Fibroblast of lung (primary cell): ENCODE measurements around the gene CTDSPL. TPM values are rescaled to one million over a fixed set of nuclear protein-coding genes. Genes with fewer than 3 reads are reported as not detected.
"Not testable (repeated sequence)": the region's sequence is repeated elsewhere in the genome, so short reads cannot be mapped to it uniquely, and the experiment has no call there.

Experiments used
- DNase-seq, 2 donors: peaks; one replicate each; pipeline versions ENCODE4 v3.0.0 to v3.0.0-alpha.2; 2010; ENCODE audit warnings: low read depth in 2 of 2
- H2AFZ ChIP-seq: 2 replicates; pipeline ENCODE4 v1.5.1; 2012; ENCODE audit warnings: low read length, control low read depth, inconsistent platforms
- H3K27ac ChIP-seq: 2 replicates; pipeline ENCODE4 v1.5.1; 2011; ENCODE audit warnings: low read length, control low read depth; ENCODE audit not compliant: insufficient read depth
- H3K27me3 ChIP-seq: 2 replicates; pipeline ENCODE4 v1.5.1; 2011; ENCODE audit warnings: mild to moderate bottlenecking, low read length; ENCODE audit not compliant: control insufficient read depth, insufficient read depth
- H3K36me3 ChIP-seq: 2 replicates; pipeline ENCODE4 v1.5.1; 2011; ENCODE audit warnings: low read length; ENCODE audit not compliant: control insufficient read depth, insufficient read depth
- H3K4me1 ChIP-seq: 2 replicates; pipeline ENCODE4 v1.5.1; 2011; ENCODE audit warnings: low read length; ENCODE audit not compliant: control insufficient read depth, insufficient read depth; ENCODE audit errors: extremely low read depth
- H3K4me2 ChIP-seq: 2 replicates; pipeline ENCODE4 v1.5.1; 2011; ENCODE audit warnings: low read length, control low read depth; ENCODE audit not compliant: insufficient read depth; ENCODE audit errors: extremely low read depth
- H3K4me3 ChIP-seq, 4 experiments: fragments of 200-600 bp in 1 of 4; sonication (generic) in 1 of 4; replicated peaks in 1 of 4; 2 replicates each; pipeline ENCODE4 v1.5.1; 2011 to 2016; ENCODE audit warnings: low read length in 4 of 4, low read depth in 3 of 4, mild to moderate bottlenecking in 3 of 4, control low read depth in 2 of 4, inconsistent platforms in 1 of 4, mixed read lengths in 1 of 4; ENCODE audit not compliant: insufficient read depth in 1 of 4; ENCODE audit errors: control extremely low read depth in 1 of 4
- H3K79me2 ChIP-seq: 2 replicates; pipeline ENCODE4 v1.5.1; 2012; ENCODE audit warnings: mild to moderate bottlenecking, low read length, inconsistent platforms; ENCODE audit not compliant: control insufficient read depth, insufficient read depth
- H3K9ac ChIP-seq: 2 replicates; pipeline ENCODE4 v1.5.1; 2011; ENCODE audit warnings: mild to moderate bottlenecking, low read length, control low read depth; ENCODE audit not compliant: insufficient read depth
- H3K9me3 ChIP-seq: 2 replicates; pipeline ENCODE4 v1.5.1; 2012; ENCODE audit warnings: low read depth, low read length; ENCODE audit not compliant: control insufficient read depth, insufficient read depth
- H4K20me1 ChIP-seq: 2 replicates; pipeline ENCODE4 v1.5.1; 2011; ENCODE audit warnings: low read length; ENCODE audit not compliant: control insufficient read depth, insufficient read depth; ENCODE audit errors: extremely low read depth
- EZH2 ChIP-seq: IDR thresholded peaks from 2 replicates; pipeline ENCODE4 v1.5.1; 2012; ENCODE audit warnings: low read length, control low read depth, mild to moderate bottlenecking; ENCODE audit errors: missing control alignments
- polyA plus RNA-seq, 2 donors: library from polyadenylated mRNA; depleted of rRNA in 1 of 2; stranded (reverse) in 1 of 2; unstranded in 1 of 2; fragments of >200 nt; gene quantifications; 2 replicates each; pipeline ENCODE4 v1.2.1, GENCODE V29; 2011 to 2012; ENCODE audit warnings: missing spikeins in 1 of 2
- total RNA-seq: library from RNA; depleted of rRNA; stranded (reverse); fragments of >200 nt; gene quantifications from 2 replicates; pipeline ENCODE4 v1.2.1, GENCODE V29; 2014
- TF ChIP-seq, protein P1 (sequence below), 2 donors: IDR thresholded peaks in 1 of 2; conservative IDR thresholded peaks in 1 of 2; 1 replicate in 1 of 2; 2 replicates in 1 of 2; pipeline ENCODE4 v1.5.1; 2011 to 2012; ENCODE audit warnings: low read length in 2 of 2, control low read depth in 1 of 2, inconsistent platforms in 1 of 2, low read depth in 1 of 2, mild to moderate bottlenecking in 1 of 2

CTDSPL gene
- total and polyA plus RNA-seq, 2 donors (not counting 1 experiment from before 2014, with no cell fraction given) = 34.0 to 51.5 TPM

DNA sequence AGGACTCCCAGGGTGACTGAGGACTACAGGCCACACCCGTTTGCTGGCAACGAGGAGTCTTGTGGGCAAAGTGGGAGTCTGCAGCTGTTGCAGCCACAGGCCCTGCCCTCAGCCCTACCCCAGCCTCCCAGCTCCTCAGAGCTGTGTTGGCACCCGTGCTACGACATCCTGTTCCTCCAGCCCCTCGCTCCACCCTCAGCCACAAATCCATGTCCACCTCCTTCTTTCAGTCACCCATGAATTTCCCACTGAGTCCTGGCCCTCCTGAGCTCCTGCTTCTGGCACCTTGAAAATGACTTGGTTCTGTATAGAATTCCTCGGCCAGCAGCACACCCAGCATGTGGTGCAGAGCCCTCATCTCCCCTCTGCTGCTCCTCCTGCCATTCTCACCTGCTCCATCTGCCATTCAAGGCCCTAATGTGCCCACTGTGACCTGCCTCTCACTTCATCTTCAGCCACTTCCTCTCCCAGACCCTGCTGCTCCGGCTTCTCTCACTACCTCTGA lies 108.0 kb downstream of the CTDSPL start:
- TF ChIP-seq, protein P1, sequence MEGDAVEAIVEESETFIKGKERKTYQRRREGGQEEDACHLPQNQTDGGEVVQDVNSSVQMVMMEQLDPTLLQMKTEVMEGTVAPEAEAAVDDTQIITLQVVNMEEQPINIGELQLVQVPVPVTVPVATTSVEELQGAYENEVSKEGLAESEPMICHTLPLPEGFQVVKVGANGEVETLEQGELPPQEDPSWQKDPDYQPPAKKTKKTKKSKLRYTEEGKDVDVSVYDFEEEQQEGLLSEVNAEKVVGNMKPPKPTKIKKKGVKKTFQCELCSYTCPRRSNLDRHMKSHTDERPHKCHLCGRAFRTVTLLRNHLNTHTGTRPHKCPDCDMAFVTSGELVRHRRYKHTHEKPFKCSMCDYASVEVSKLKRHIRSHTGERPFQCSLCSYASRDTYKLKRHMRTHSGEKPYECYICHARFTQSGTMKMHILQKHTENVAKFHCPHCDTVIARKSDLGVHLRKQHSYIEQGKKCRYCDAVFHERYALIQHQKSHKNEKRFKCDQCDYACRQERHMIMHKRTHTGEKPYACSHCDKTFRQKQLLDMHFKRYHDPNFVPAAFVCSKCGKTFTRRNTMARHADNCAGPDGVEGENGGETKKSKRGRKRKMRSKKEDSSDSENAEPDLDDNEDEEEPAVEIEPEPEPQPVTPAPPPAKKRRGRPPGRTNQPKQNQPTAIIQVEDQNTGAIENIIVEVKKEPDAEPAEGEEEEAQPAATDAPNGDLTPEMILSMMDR (conservative IDR thresholded peaks at IDR 0.05 in 1 of 2, IDR thresholded peaks at IDR 0.05 in 1 of 2; ENCODE audit: low read depth in 1 of 2, low read length in 2 of 2) = no peak
- TF ChIP-seq EZH2 = no peak
- no peak overlapping the region for H3K9ac ChIP-seq
- H3K4me1 ChIP-seq = no peaks in the 10 kb centered on the region
- no peak for DNase-seq
- H4K20me1 ChIP-seq = no peaks in the 10 kb centered on the region
- H3K9me3 ChIP-seq = no peaks in the 10 kb centered on the region
- H3K4me3 ChIP-seq = no peak overlapping the region
- peaks cover 6% of the 10 kb centered on the region for H3K36me3 ChIP-seq
- no peak overlapping the region for H2AFZ ChIP-seq
- no peak overlapping the region for H3K4me2 ChIP-seq
- no peak overlapping the region for H3K27ac ChIP-seq
- H3K79me2 ChIP-seq = no peaks in the 10 kb centered on the region
- H3K27me3 ChIP-seq = no peaks in the 10 kb centered on the region

DNA sequence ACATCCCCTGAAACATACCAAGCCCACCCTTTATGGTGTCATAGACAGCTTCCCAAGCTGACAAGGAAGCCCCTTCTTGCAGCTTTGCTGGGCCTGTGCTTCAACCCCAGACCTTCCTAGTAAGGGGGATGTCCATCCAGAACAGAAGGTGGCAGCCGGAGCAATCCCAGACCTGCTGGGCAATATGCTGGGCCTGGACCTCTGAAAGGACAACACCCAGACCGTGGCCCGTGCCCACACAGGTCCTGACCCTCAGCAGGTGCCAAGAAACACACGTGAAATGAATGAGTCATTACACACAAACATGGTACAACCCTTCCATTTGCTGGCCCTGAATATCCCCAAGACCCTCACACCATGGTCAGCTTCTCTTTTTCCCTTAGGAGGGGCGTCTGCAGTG lies 109.1 kb downstream of the CTDSPL start:
- peaks cover 10% of the 10 kb centered on the region for H3K36me3 ChIP-seq
- H3K27ac ChIP-seq = no peak overlapping the region
- no peak overlapping the region for H3K4me3 ChIP-seq
- no peaks in the 10 kb centered on the region for H4K20me1 ChIP-seq
- no peak overlapping the region for H2AFZ ChIP-seq
- no peak overlapping the region for H3K9ac ChIP-seq
- H3K79me2 ChIP-seq = no peaks in the 10 kb centered on the region
- no peak for DNase-seq
- no peak overlapping the region for H3K4me2 ChIP-seq
- no peaks in the 10 kb centered on the region for H3K27me3 ChIP-seq
- no peaks in the 10 kb centered on the region for H3K4me1 ChIP-seq
- no peak for TF ChIP-seq EZH2
- TF ChIP-seq, protein P1 (conservative IDR thresholded peaks at IDR 0.05 in 1 of 2, IDR thresholded peaks at IDR 0.05 in 1 of 2; ENCODE audit: low read depth in 1 of 2, low read length in 2 of 2) = no peak
- no peaks in the 10 kb centered on the region for H3K9me3 ChIP-seq

DNA sequence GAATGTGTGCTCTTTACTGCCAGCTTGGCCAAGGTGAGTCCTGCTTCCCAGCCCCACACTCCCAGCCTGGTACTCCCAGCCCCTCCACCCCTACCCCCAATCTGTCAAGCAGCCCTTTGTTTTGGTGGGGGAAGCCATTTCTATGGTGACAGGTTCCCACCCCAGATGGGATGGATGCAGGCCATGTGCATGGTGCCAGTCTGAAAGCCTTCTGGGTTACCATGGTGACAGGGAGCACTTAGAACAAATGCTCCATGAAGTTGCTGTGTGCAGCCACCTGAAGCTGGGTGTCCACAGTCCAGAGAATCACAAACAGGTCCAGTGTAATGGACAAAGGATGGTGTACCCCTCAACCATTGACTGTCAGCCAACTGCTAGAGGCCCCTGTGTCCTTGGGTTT lies 109.8 kb downstream of the CTDSPL start:
- no peak overlapping the region for H3K9ac ChIP-seq
- H3K27ac ChIP-seq = no peak overlapping the region
- no peak for TF ChIP-seq EZH2
- TF ChIP-seq, protein P1 (conservative IDR thresholded peaks at IDR 0.05 in 1 of 2, IDR thresholded peaks at IDR 0.05 in 1 of 2; ENCODE audit: low read depth in 1 of 2, low read length in 2 of 2) = no peak
- DNase-seq = no peak
- no peaks in the 10 kb centered on the region for H3K79me2 ChIP-seq
- peaks cover 12% of the 10 kb centered on the region for H3K36me3 ChIP-seq
- H2AFZ ChIP-seq = no peak overlapping the region
- H3K4me1 ChIP-seq = no peaks in the 10 kb centered on the region
- no peaks in the 10 kb centered on the region for H3K9me3 ChIP-seq
- H3K27me3 ChIP-seq = no peaks in the 10 kb centered on the region
- no peak overlapping the region for H3K4me3 ChIP-seq
- no peaks in the 10 kb centered on the region for H4K20me1 ChIP-seq
- no peak overlapping the region for H3K4me2 ChIP-seq

DNA sequence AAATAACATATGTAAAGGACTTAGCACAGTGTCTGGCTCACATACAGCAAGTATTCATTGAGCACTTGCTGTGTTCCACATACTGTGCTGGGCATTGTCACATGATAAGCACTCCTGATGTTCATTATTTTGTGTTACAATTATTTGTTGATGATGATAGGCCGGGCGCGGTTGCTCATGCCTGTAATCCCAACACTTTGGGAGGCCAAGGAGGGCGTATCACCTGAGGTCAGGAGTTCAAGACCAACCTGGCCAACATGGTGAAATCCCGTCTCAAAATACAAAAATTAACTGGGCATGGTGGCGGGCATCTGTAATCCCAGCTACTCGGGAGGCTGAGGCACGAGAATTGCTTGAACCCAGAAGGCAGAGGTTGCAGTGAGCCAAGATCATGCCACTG lies 110.4 kb downstream of the CTDSPL start:
- DNase-seq, H3K9me3 ChIP-seq, H3K9ac ChIP-seq, H3K79me2 ChIP-seq, H3K4me1 ChIP-seq, H3K27me3 ChIP-seq, H4K20me1 ChIP-seq, H2AFZ ChIP-seq, H3K4me2 ChIP-seq, H3K27ac ChIP-seq, H3K4me3 ChIP-seq: not testable (repeated sequence)
- H3K36me3 ChIP-seq = peaks cover 16% of the 10 kb centered on the region
